Effector memory CD4-positive, alpha-beta T cell (primary cell): Measurements from ENCODE around the gene UBE2K.
A peak's percentile ranks its signal among the peaks of the same experiment; 100 is the strongest.
"Not testable (repeated sequence)": the region's sequence is repeated elsewhere in the genome, so short reads cannot be mapped to it uniquely, and the experiment has no call there.

Source experiments
- DNase-seq, 3 donors: peaks; one replicate each; pipeline ENCODE4 v3.0.0-alpha.2; 2020
- H3K27ac ChIP-seq: 2 replicates; pipeline ENCODE4 v1.7.0; 2013; ENCODE audit warnings: mild to moderate bottlenecking, low read length, moderate library complexity; ENCODE audit not compliant: insufficient read depth, poor library complexity, severe bottlenecking
- H3K27me3 ChIP-seq: replicated peaks from 2 replicates; pipeline ENCODE4 v1.7.0; 2013; ENCODE audit warnings: mild to moderate bottlenecking, low read length; ENCODE audit not compliant: insufficient read depth, control insufficient read depth, poor library complexity, severe bottlenecking
- H3K36me3 ChIP-seq: 2 replicates; pipeline ENCODE4 v1.7.0; 2013; ENCODE audit warnings: mild to moderate bottlenecking, low read length, moderate library complexity; ENCODE audit not compliant: control insufficient read depth, insufficient read depth
- H3K4me1 ChIP-seq: 2 replicates; pipeline ENCODE4 v1.7.0; 2013; ENCODE audit warnings: low read length, mild to moderate bottlenecking; ENCODE audit not compliant: control insufficient read depth, insufficient read depth, poor library complexity, severe bottlenecking
- H3K4me3 ChIP-seq: 2 replicates; pipeline ENCODE4 v1.7.0; 2013; ENCODE audit warnings: low read length, low read depth, mild to moderate bottlenecking; ENCODE audit not compliant: insufficient read depth, poor library complexity, severe bottlenecking
- H3K9me3 ChIP-seq: 2 replicates; pipeline ENCODE4 v1.7.0; 2013; ENCODE audit warnings: mild to moderate bottlenecking, low read length, moderate library complexity; ENCODE audit not compliant: control insufficient read depth

Gene UBE2K

GRCh38 chr4:39685990-39686389 is 11.9 kb upstream of the UBE2K start:
- H3K9me3 ChIP-seq: no peaks in the 10 kb centered on the region
- H3K27ac ChIP-seq: no peak overlapping the region
- H3K36me3 ChIP-seq: no peaks in the 10 kb centered on the region
- no peak overlapping the region for H3K4me3 ChIP-seq
- no peaks in the 10 kb centered on the region for H3K27me3 ChIP-seq
- H3K4me1 ChIP-seq: no peaks in the 10 kb centered on the region
- DNase-seq: no peak

GRCh38 chr4:39687014-39687413 is 10.9 kb upstream of the UBE2K start:
- Histone ChIP-seq H3K27ac (no peak overlapping the region), H3K27me3 (no peaks in the 10 kb centered on the region), H3K4me1 (no peaks in the 10 kb centered on the region), H3K9me3 (no peaks in the 10 kb centered on the region), H3K4me3 (no peak overlapping the region), H3K36me3 (no peaks in the 10 kb centered on the region)
- DNase-seq: no peak

DNA sequence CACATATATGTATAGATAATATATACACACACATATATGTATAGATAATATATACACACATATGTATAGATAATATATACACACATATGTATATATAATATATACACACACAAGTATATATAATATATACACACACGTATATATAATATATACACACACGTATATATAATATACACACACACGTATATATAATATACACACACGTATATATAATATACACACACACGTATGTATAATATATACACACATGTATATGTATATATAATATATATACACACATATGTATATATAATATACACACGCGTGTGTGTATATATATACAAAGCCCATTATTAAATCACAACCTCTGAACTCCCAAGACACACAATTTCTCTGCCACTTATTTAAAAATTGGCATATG is 8.0 kb upstream of the UBE2K start:
- Histone ChIP-seq H3K9me3 (no peaks in the 10 kb centered on the region), H3K27ac (no peak overlapping the region), H3K4me1 (no peaks in the 10 kb centered on the region), H3K36me3 (no peaks in the 10 kb centered on the region), H3K27me3 (no peaks in the 10 kb centered on the region), H3K4me3 (no peak overlapping the region)
- DNase-seq: no peak

GRCh38 chr4:39698424-39699009 is 581 bp downstream of the UBE2K start:
- H3K27ac ChIP-seq: peak overlapping the region; percentile 90
- H3K27me3 ChIP-seq: no peaks in the 10 kb centered on the region
- peaks cover 21% of the 10 kb centered on the region for H3K4me1 ChIP-seq
- peak in 1 of 3 donors; percentile 7 for DNase-seq
- H3K9me3 ChIP-seq: no peaks in the 10 kb centered on the region
- peak overlapping the region; percentile 99 for H3K4me3 ChIP-seq
- no peaks in the 10 kb centered on the region for H3K36me3 ChIP-seq

DNA sequence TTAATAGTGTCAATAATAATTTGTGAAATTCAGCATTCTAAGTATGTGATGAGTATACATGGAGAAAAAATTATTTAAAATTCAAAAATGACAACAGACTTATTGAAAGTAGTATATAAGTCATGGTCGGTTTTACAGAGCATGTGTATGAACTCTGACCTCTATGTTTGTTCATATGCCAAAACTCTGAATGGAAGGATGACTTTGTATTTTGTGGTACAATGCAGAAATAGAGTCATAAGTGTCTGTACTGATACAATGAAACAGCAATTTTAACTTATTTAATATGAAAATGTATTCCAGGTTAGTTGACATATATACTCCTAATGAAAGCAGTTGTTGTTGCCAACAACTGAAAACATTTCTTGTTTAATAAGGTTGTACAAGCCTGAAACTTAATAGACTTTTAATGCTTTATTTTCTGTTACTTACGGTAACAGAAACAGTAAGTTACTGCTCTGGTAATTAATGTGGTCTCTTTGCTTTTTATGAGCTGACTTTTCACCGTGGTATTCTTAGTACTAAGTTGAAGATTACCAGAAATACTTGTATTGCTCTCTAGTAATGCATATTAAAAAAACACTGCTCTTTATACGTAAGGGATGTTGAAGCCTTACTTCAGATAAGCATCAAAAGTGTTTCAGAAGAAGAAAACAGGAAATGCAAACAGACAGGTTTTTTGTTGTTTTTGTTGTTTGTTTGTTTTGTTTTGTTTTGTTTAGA is 1.9 kb downstream of the UBE2K start:
- DNase-seq: no peak
- H3K4me1 ChIP-seq: peaks cover 21% of the 10 kb centered on the region
- no peaks in the 10 kb centered on the region for H3K36me3 ChIP-seq
- H3K4me3 ChIP-seq: peak overlapping the region; percentile 20
- no peaks in the 10 kb centered on the region for H3K9me3 ChIP-seq
- H3K27ac ChIP-seq: peak overlapping the region; percentile 18
- H3K27me3 ChIP-seq: no peaks in the 10 kb centered on the region

- H3K36me3 ChIP-seq: no peaks in the 10 kb centered on the region
- no peak overlapping the region for H3K27ac ChIP-seq
- H3K4me3 ChIP-seq: peak overlapping the region; percentile 20
Observed at GRCh38 chr4:39700554-39700953, 2.6 kb downstream of the UBE2K start.

DNA sequence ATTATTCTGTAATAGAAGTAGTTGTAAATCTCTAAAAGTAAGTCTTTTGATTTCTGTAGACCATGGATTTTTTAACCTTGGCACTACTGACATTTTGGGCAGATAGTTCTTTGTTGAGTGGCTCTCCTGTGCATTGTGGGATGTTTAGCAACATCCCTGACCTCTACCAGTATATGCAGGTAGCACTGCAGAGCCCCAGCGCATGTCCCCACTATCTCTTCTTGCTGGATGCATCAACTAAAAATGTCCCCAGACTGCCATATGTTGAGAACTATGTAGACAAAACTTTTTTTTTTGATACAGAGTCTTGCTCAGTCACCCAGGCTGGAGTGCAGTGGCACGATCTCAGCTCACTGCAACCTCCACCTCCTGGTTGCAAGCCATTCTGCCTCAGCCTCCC is 4.8 kb downstream of the UBE2K start:
- H3K9me3 ChIP-seq: no peaks in the 10 kb centered on the region
- H3K4me3 ChIP-seq: no peak overlapping the region
- H3K27ac ChIP-seq: no peak overlapping the region
- H3K4me1 ChIP-seq: peaks cover 13% of the 10 kb centered on the region
- no peaks in the 10 kb centered on the region for H3K27me3 ChIP-seq
- DNase-seq: no peak
- no peaks in the 10 kb centered on the region for H3K36me3 ChIP-seq

More at GRCh38 chr4:39700554-39700953, 2.6 kb downstream of the UBE2K start:
- Histone ChIP-seq H3K4me1 (peaks cover 21% of the 10 kb centered on the region), H3K27me3 (no peaks in the 10 kb centered on the region), H3K9me3 (no peaks in the 10 kb centered on the region)
- DNase-seq: no peak

DNA sequence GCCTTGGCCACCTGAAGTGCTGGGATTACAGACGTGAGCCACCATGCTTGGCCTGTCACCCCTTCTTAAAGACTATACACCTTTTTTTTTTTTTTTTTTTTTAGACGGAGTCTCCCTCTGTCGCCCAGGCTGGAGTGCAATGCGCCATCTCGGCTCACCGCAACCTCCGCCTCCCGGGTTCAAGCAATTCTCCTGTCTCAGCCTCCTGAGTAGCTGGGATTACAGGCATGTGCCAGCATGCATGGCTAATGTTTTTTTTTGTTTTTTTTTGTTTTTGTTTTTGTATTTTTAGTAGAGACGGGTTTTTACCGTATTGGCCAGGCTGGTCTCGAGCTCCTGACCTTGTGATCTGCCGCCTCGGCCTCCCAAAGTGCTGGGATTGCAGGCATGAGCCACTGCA is 6.9 kb downstream of the UBE2K start:
- DNase-seq: not testable (repeated sequence)

DNA sequence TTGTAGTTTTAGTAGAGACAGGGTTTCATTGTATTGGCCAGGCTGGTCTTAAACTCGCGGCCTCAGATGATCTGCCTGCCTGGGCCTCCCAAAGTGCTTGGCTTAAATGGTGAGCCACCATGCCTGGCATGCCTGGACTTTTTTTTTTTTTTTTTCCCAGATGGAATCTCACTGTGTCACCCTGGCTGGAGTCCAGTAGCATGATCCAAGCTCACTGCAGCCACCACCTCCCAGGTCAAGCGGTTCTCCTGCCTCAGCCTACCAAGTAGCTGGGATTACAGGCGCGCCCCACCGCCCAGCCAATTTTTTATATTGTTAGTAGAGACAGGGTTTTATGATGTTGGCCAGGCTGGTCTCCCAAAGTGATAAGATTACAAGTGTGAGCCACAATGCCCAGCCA is 8.4 kb downstream of the UBE2K start:
- DNase-seq: no peak
- no peaks in the 10 kb centered on the region for H3K36me3 ChIP-seq
- no peak overlapping the region for H3K4me3 ChIP-seq
- H3K27ac ChIP-seq: no peak overlapping the region
- no peaks in the 10 kb centered on the region for H3K27me3 ChIP-seq
- H3K9me3 ChIP-seq: no peaks in the 10 kb centered on the region
- peaks cover 6% of the 10 kb centered on the region for H3K4me1 ChIP-seq

More for the DNA sequence above, 6.9 kb downstream of the UBE2K start:
- not testable (repeated sequence) for H3K9me3 ChIP-seq, H3K27me3 ChIP-seq, H3K4me3 ChIP-seq, H3K27ac ChIP-seq, H3K4me1 ChIP-seq, H3K36me3 ChIP-seq

- no peaks in the 10 kb centered on the region for H3K36me3 ChIP-seq
- H3K4me1 ChIP-seq: peaks cover 6% of the 10 kb centered on the region
- no peaks in the 10 kb centered on the region for H3K27me3 ChIP-seq
- no peaks in the 10 kb centered on the region for H3K9me3 ChIP-seq
- no peak overlapping the region for H3K4me3 ChIP-seq
- H3K27ac ChIP-seq: no peak overlapping the region
- no peak for DNase-seq
Observed at GRCh38 chr4:39706741-39707511, 9.0 kb downstream of the UBE2K start.
